CD4-positive, alpha-beta memory T cell (primary cell): ENCODE results near the gene COL4A2. TPM values are rescaled to one million over a fixed set of nuclear protein-coding genes. Genes with fewer than 3 reads are reported as not detected.

ENCODE experiments used
- CTCF ChIA-PET: fragments of 350-600 bp; sonication (Branson Sonifier 250); formaldehyde crosslinking; loops from one replicate; lab custom pipeline; 2021; ENCODE audit warnings: inconsistent platforms; ENCODE audit not compliant: partially characterized antibody; lab: Charles Lee
- POLR2A ChIA-PET: fragments of 350-600 bp; sonication (Branson Sonifier 250); formaldehyde crosslinking; loops from one replicate; lab custom pipeline; 2021; ENCODE audit not compliant: partially characterized antibody; lab: Charles Lee
- DNase-seq, 5 donors: peaks; one replicate each; pipeline versions ENCODE4 v3.0.0 to v3.0.0-alpha.2; 2020 to 2022; ENCODE audit warnings: mixed read lengths in 1 of 5
- H3K27ac ChIP-seq: one replicate; pipeline ENCODE4 v1.7.0; 2013; ENCODE audit warnings: low read depth, low read length
- H3K27me3 ChIP-seq: 2 replicates; pipeline ENCODE4 v1.7.0; 2013; ENCODE audit warnings: mild to moderate bottlenecking, low read length, moderate library complexity; ENCODE audit not compliant: insufficient read depth
- H3K36me3 ChIP-seq: 2 replicates; pipeline ENCODE4 v1.7.0; 2013; ENCODE audit warnings: mild to moderate bottlenecking, low read length, moderate library complexity; ENCODE audit not compliant: insufficient read depth
- H3K4me1 ChIP-seq: 2 replicates; pipeline ENCODE4 v1.7.0; 2013; ENCODE audit warnings: mild to moderate bottlenecking, low read length, moderate library complexity; ENCODE audit not compliant: insufficient read depth
- H3K4me3 ChIP-seq, 2 donors: one replicate each; pipeline ENCODE4 v1.7.0; 2013; ENCODE audit warnings: low read length in 2 of 2, mild to moderate bottlenecking in 1 of 2
- H3K9me3 ChIP-seq, 2 donors: one replicate each; pipeline ENCODE4 v1.7.0; 2013; ENCODE audit warnings: low read length in 2 of 2, control low read depth in 1 of 2; ENCODE audit not compliant: control insufficient read depth in 1 of 2
- H3K27ac Mint-ChIP-seq, 7 donors: one replicate each; pipeline ENCODE4 v1.8.0; 2020 to 2021; ENCODE audit warnings: mixed read lengths in 7 of 7, mild to moderate bottlenecking in 6 of 7, inconsistent platforms in 3 of 7, moderate library complexity in 3 of 7
- H3K27me3 Mint-ChIP-seq, 2 donors: one replicate each; pipeline ENCODE4 v1.8.0; 2020 to 2021; ENCODE audit warnings: mixed read lengths in 2 of 2
- H3K36me3 Mint-ChIP-seq, 2 donors: one replicate each; pipeline ENCODE4 v1.8.0; 2020 to 2021; ENCODE audit warnings: mixed read lengths in 2 of 2, inconsistent platforms in 1 of 2, mild to moderate bottlenecking in 1 of 2
- H3K4me1 Mint-ChIP-seq, 4 donors: one replicate each; pipeline ENCODE4 v1.8.0; 2020 to 2021; ENCODE audit warnings: mixed read lengths in 4 of 4, mild to moderate bottlenecking in 1 of 4
- H3K4me3 Mint-ChIP-seq, 8 donors: one replicate each; pipeline ENCODE4 v1.8.0; 2020 to 2021; ENCODE audit warnings: mixed read lengths in 8 of 8, mild to moderate bottlenecking in 7 of 8, moderate library complexity in 6 of 8, inconsistent platforms in 3 of 8
- H3K9me3 Mint-ChIP-seq, 8 donors: one replicate each; pipeline ENCODE4 v1.8.0; 2020 to 2021; ENCODE audit warnings: mixed read lengths in 8 of 8, mild to moderate bottlenecking in 5 of 8, inconsistent platforms in 3 of 8, moderate library complexity in 1 of 8
- intact Hi-C: fragments of 100-400 bp; cut with micrococcal nuclease; formaldehyde crosslinking; loops from one replicate; pipeline ENCODE4 v1.15.1; 2023
- polyA plus RNA-seq, 2 donors: library from polyadenylated mRNA; unstranded; fragments of 300-500 nt; fragmentation: Illumina TruSeq; gene quantifications; one replicate each; pipeline ENCODE4 v1.2.3, GENCODE V29; 2021
- total RNA-seq, 2 experiments: library from RNA; stranded (reverse); gene quantifications; one replicate each; pipeline ENCODE4 v1.2.3, GENCODE V29; 2021

The COL4A2 gene
- total and polyA plus RNA-seq, 4 experiments from 2014 or later: not detected

- POLR2A ChIA-PET: no interaction called here
Measured at GRCh38 chr13:110266983-110267382, 40.1 kb upstream of the COL4A2 start.

GRCh38 chr13:110268061-110268460, 39.0 kb upstream of the COL4A2 start:
- ChIA-PET POLR2A (no interaction called here), CTCF (no interaction called here)
- Mint-ChIP-seq H3K36me3 (no peaks in the 10 kb centered on the region), H3K9me3 (no peaks in the 10 kb centered on the region), H3K4me1 (no peaks in the 10 kb centered on the region), H3K4me3 (no peak overlapping the region), H3K27ac (no peak overlapping the region), H3K27me3 (peaks cover 4 to 10% of the 10 kb centered on the region in 2 donors)
- H3K27ac ChIP-seq: no peak overlapping the region
- no peaks in the 10 kb centered on the region for H3K4me1 ChIP-seq
- no peaks in the 10 kb centered on the region for H3K27me3 ChIP-seq
- no peaks in the 10 kb centered on the region for H3K36me3 ChIP-seq
- no peak for DNase-seq
- H3K4me3 ChIP-seq: no peak overlapping the region
- intact Hi-C loops: no loop called here
- no peaks in the 10 kb centered on the region for H3K9me3 ChIP-seq

More at GRCh38 chr13:110266983-110267382, 40.1 kb upstream of the COL4A2 start:
- H3K4me3 ChIP-seq: no peak overlapping the region
- H3K27ac ChIP-seq: no peak overlapping the region
- no peaks in the 10 kb centered on the region for H3K4me1 ChIP-seq
- no peaks in the 10 kb centered on the region for H3K27me3 ChIP-seq
- intact Hi-C loops: no loop called here
- no peaks in the 10 kb centered on the region for H3K9me3 ChIP-seq
- no peaks in the 10 kb centered on the region for H3K36me3 ChIP-seq
- Mint-ChIP-seq H3K9me3 (no peaks in the 10 kb centered on the region), H3K4me3 (no peak overlapping the region), H3K4me1 (no peaks in the 10 kb centered on the region), H3K36me3 (no peaks in the 10 kb centered on the region), H3K27me3 (peaks cover 4 to 10% of the 10 kb centered on the region in 2 donors), H3K27ac (no peak overlapping the region)
- CTCF ChIA-PET: no interaction called here
- DNase-seq: no peak

GRCh38 chr13:110268576-110269185, 38.4 kb upstream of the COL4A2 start:
- no peak overlapping the region for H3K27ac ChIP-seq
- Mint-ChIP-seq H3K27me3 (peaks cover 4 to 8% of the 10 kb centered on the region in 2 donors), H3K4me1 (no peaks in the 10 kb centered on the region), H3K36me3 (no peaks in the 10 kb centered on the region), H3K4me3 (no peak overlapping the region), H3K27ac (no peak overlapping the region), H3K9me3 (no peaks in the 10 kb centered on the region)
- intact Hi-C loops: no loop called here
- ChIA-PET CTCF (no interaction called here), POLR2A (no interaction called here)
- H3K4me1 ChIP-seq: no peaks in the 10 kb centered on the region
- no peaks in the 10 kb centered on the region for H3K36me3 ChIP-seq
- no peaks in the 10 kb centered on the region for H3K9me3 ChIP-seq
- no peak for DNase-seq
- H3K27me3 ChIP-seq: no peaks in the 10 kb centered on the region
- H3K4me3 ChIP-seq: no peak overlapping the region

- intact Hi-C loops: no loop called here
- Mint-ChIP-seq H3K27me3 (peaks cover 4 to 8% of the 10 kb centered on the region in 2 donors), H3K9me3 (no peaks in the 10 kb centered on the region), H3K4me1 (no peaks in the 10 kb centered on the region), H3K4me3 (no peak overlapping the region), H3K36me3 (no peaks in the 10 kb centered on the region), H3K27ac (no peak overlapping the region)
- no peak overlapping the region for H3K4me3 ChIP-seq
- no peaks in the 10 kb centered on the region for H3K4me1 ChIP-seq
- H3K27ac ChIP-seq: no peak overlapping the region
- ChIA-PET POLR2A (no interaction called here), CTCF (no interaction called here)
- H3K36me3 ChIP-seq: no peaks in the 10 kb centered on the region
- no peaks in the 10 kb centered on the region for H3K9me3 ChIP-seq
- DNase-seq: no peak
- H3K27me3 ChIP-seq: no peaks in the 10 kb centered on the region
Measured at GRCh38 chr13:110269509-110270185, 37.4 kb upstream of the COL4A2 start.

GRCh38 chr13:110270507-110270906, 36.6 kb upstream of the COL4A2 start:
- no peaks in the 10 kb centered on the region for H3K36me3 ChIP-seq
- no peaks in the 10 kb centered on the region for H3K4me1 ChIP-seq
- peaks cover 4 to 6% of the 10 kb centered on the region in 2 donors for H3K27me3 Mint-ChIP-seq

GRCh38 chr13:110271313-110271712, 35.8 kb upstream of the COL4A2 start:
- intact Hi-C loops: no loop called here
- POLR2A ChIA-PET: no interaction called here
- H3K27me3 ChIP-seq: no peaks in the 10 kb centered on the region
- no peak for DNase-seq
- no peaks in the 10 kb centered on the region for H3K9me3 Mint-ChIP-seq
- H3K27ac Mint-ChIP-seq: no peak overlapping the region
- no peaks in the 10 kb centered on the region for H3K4me1 ChIP-seq
- no peak overlapping the region for H3K27ac ChIP-seq
- H3K4me1 Mint-ChIP-seq: no peaks in the 10 kb centered on the region
- H3K36me3 ChIP-seq: no peaks in the 10 kb centered on the region
- no peaks in the 10 kb centered on the region for H3K36me3 Mint-ChIP-seq
- CTCF ChIA-PET: no interaction called here
- H3K4me3 Mint-ChIP-seq: no peak overlapping the region
- no peaks in the 10 kb centered on the region for H3K9me3 ChIP-seq
- peaks cover 4 to 6% of the 10 kb centered on the region in 2 donors for H3K27me3 Mint-ChIP-seq
- no peak overlapping the region for H3K4me3 ChIP-seq

More at GRCh38 chr13:110270507-110270906, 36.6 kb upstream of the COL4A2 start:
- no peak overlapping the region for H3K4me3 ChIP-seq
- no peaks in the 10 kb centered on the region for H3K27me3 ChIP-seq
- intact Hi-C loops: no loop called here
- Mint-ChIP-seq H3K4me3 (no peak overlapping the region), H3K9me3 (no peaks in the 10 kb centered on the region), H3K36me3 (no peaks in the 10 kb centered on the region), H3K27ac (no peak overlapping the region), H3K4me1 (no peaks in the 10 kb centered on the region)
- H3K27ac ChIP-seq: no peak overlapping the region
- no peaks in the 10 kb centered on the region for H3K9me3 ChIP-seq
- no peak for DNase-seq
- ChIA-PET CTCF (no interaction called here), POLR2A (no interaction called here)

GRCh38 chr13:110272227-110272626, 34.9 kb upstream of the COL4A2 start:
- CTCF ChIA-PET: no interaction called here
- POLR2A ChIA-PET: no interaction called here
- Histone ChIP-seq H3K9me3 (no peaks in the 10 kb centered on the region), H3K36me3 (no peaks in the 10 kb centered on the region), H3K27me3 (no peaks in the 10 kb centered on the region), H3K27ac (no peak overlapping the region), H3K4me3 (no peak overlapping the region), H3K4me1 (no peaks in the 10 kb centered on the region)
- H3K36me3 Mint-ChIP-seq: no peaks in the 10 kb centered on the region
- intact Hi-C loops: no loop called here
- DNase-seq: no peak
- no peak overlapping the region for H3K4me3 Mint-ChIP-seq
- H3K4me1 Mint-ChIP-seq: no peaks in the 10 kb centered on the region
- H3K27ac Mint-ChIP-seq: no peak overlapping the region
- H3K27me3 Mint-ChIP-seq: peaks cover 4% of the 10 kb centered on the region in 2 donors
- no peaks in the 10 kb centered on the region for H3K9me3 Mint-ChIP-seq
